Head of caudate nucleus (tissue), 42 donors: ENCODE measurements around the gene PSG7.
"Not testable (repeated sequence)": the region's sequence is repeated elsewhere in the genome, so short reads cannot be mapped to it uniquely, and the experiment has no call there.

Experiments
- DNase-seq, 42 donors: peaks; one replicate each; pipeline versions ENCODE4 v3.0.0 to v3.0.0-alpha.2; 2020 to 2021; ENCODE audit warnings: mixed read lengths in 7 of 42
- intact Hi-C: fragments of 100-400 bp; cut with DNase I; formaldehyde crosslinking; loops from one replicate; pipeline ENCODE4 v1.15.0; 2022

PSG7 gene

DNA sequence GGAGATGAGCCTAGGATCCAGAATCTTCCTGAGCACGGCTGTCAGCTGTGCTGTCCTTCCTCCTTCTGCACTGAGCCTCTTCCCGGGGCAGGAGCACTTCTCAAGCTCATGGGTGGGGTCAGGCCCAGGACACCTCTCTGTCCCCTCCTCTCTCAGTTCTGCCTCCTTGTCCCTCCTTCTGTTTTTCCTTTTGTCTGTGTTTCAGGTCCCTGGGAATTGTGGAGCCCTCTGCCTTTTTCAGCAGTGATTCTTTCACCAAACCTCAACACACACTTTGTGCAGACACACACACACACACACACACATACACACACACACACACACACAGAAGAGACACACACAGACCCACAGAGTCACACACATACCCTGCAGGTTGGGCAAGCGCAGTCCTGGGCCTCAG, at the start of gene PSG7:
TSS of gene PSG7 (minus strand) at position 101 of the 400 bp plus-strand sequence. CDS start 131 bp downstream, outside the sequence.
- DNase-seq, intact Hi-C loops: not testable (repeated sequence)

DNA sequence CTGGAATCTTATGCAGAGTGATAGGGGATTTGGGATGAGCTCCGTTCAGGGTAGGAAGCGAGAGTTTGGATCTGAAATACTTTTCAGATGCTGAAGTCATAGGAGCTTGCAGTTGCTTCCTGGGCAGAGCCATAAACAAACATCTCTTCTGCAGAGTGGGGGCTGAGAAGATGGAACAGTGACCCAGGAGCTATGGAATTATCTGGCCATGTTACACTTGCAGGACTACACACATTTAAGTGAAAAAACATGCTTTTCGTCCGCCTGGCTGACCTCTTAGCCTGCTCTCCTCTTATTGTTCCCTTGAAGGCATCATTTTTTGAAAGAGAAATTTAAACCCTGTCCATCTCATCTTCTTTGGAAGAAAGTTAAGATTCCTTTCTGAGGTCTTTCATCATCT, 48.6 kb upstream of the PSG7 start:
- DNase-seq: no peak
- intact Hi-C loops: no loop called here

DNA sequence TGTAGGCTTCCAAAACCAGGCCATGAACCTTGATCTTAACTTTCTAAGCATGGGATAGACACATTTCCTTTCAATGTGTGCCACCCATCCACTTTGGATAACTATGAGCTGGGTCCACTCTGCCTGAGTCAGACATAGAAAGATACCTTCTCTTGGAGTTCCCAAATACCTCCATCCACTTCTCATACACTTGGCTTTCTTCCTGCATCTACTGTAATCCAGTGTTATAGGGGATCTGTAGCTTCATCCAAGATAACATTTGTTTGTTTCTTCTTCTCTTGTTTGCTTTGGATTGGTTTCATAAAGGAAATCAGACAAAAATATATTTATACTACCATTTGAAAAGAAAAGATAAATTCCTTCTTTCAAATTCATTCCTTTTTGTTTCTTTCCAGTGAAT, 45.1 kb upstream of the PSG7 start:
- intact Hi-C loops, DNase-seq: not testable (repeated sequence)

DNA sequence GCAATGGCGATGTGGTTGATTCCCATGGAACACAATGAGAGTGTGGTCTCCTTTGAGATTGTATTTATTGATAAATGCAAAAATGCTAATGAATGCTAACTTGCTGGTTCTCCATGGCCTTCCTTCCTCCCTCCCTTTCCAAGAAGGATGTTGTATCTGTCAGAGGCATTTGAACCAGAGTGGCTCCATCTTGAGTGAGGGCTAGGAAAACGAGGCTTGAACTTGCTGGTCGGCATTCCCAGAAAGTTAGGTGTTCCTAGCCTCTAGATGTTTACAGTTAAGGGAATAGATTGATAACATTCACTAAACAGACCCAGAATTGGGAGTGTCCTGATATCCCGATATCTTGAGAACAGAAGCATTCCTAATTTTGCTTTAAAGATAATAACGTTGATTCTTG, 34.4 kb upstream of the PSG7 start:
- DNase-seq, intact Hi-C loops: not testable (repeated sequence)

DNA sequence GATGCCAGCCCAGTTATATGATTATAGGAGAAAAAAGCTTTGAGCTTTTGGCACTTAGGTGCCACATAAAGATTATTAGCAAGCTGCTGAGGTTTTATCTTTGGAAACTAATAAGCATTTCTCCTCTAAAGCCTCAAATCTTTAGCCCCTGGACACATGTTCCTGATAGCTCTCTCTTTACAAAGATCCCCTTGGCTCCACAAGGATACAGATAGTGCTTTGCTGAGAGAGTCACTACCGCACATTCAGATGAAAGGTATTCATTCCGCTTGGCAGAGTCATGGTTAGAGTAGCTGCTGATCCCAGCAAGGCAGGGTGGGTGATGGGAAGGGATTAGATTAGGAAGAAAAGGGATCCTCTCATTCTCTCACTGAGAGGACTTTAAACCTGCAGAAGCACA, 28.2 kb upstream of the PSG7 start:
- no peak for DNase-seq

DNA sequence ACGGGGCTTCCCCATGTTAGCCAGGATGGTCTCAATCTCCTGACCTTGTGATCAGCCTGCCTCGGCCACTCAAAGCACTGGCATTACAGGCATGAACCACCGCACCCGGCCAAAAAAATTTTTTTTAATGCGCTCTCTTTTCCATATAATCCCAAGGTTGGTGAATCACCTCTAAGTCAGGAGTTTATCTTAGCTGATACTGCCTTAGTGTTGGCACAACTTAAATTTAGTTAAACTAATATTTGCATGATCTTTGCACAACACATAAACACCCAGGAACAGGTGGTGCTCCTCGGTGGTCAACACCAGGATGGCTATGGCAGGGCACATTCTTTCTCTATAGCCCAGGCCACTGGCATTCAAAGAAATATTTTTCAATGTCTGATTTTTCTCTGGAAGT, 24.1 kb upstream of the PSG7 start:
- DNase-seq: no peak
- intact Hi-C loops: no loop called here

More for the DNA sequence above, 28.2 kb upstream of the PSG7 start:
- intact Hi-C loops: no loop called here

DNA sequence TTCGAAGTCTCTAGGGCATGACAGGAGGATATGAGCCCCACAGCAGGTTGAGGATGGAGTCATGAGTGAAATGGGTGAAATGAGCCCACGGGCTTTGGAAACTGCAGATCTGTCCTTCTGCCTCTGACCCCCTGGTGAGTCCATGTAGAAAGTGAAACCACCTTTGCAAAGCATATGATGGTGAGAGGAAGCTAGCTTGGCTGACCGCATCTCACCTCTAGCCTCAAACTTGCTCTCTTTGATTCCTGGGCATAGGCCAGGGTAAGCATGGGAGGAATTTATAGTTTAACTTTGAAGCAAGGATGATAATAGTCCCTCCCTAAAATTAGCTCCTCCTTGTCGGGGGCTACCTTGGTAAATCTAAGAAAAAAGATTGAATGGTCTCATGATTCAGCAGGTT, 15.1 kb upstream of the PSG7 start:
- intact Hi-C loops, DNase-seq: not testable (repeated sequence)

DNA sequence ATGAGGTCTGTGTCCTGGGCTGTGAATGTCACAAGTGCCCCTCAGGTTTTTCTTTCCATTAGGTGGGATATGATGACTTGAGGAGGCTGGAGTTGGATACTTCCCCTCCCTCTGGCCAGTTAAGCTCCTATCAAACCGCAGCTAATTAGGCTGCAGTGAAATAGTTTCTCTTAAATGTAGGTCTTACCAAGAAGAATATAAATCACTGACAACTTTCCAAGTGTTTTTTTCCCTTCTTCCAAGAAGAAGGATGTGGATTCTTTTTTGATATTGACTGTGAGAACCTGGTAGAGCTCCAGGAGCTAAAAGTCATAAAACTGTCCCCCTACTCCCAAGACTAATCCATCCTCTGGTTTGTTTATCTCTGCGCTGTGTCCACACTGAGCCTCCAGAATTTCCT, 14.5 kb upstream of the PSG7 start:
- intact Hi-C loops, DNase-seq: not testable (repeated sequence)

DNA sequence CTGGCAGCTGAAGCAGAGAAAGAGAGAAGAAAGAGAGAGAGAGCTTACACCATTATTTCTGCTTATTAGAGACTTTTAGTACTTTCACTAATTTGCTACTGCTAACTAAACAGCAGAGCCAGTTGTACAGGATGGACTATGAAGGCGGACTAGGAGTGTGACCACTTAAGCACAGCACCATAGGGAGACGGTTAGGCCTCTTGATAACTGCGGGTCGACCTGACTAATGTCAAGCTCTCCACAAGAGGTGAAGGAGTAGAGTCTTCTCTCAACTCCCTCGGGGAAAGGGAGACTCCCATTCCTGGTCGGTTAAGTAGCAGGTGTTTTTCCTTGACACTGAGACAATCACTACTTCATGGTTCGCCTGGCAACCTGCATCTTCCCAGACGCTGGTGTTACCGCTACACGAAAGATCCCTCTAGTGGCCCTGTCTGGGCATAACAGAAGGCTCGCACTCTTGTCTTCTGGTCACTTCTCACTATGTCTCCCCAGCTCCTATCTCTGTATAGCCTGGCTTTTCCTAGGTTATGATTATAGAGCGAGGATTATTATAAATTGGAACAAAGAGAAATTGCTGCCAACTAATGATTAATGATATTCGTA, 5.3 kb upstream of the PSG7 start:
- intact Hi-C loops: no loop called here
- no peak for DNase-seq

DNA sequence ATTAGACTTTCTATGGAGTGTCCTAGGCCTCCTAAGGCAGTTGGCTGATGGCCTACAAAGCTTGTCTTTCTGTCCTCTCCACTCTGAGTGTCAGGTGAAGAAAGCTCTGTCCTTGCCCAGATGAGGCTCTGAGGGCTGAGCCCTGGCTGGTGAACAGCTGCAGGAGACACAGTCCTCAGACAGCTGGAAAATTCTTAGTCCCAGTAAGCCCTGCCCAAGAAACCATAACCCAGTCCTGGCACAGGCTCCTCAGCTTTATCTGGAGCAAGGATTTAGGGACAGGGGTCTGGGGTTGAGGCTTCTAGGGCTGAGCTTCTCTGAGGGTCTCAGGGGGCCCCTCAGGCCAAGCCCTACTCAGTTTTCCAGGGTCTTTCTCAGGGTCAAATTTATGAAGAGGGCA, 2.3 kb downstream of the PSG7 start:
- intact Hi-C loops, DNase-seq: not testable (repeated sequence)

DNA sequence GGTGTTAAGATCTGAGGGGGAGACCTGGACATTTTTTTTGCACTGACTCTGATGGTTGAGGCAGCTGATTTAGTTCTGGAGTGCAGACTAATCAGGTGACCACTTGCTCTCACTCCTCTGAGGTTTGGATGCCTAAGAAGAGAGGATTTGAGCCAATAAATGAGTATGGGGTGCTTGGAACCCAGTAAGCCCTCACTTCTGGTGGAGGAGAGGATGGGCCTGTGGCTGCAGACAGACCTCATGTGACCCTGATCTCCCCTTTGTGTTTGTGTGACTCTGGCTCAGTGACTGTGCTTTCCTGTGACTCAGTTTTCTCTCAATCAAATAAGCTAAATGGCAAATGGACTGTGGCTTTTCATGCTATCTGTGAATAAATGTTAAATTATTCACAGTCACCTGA, 2.8 kb downstream of the PSG7 start:
- DNase-seq, intact Hi-C loops: not testable (repeated sequence)

DNA sequence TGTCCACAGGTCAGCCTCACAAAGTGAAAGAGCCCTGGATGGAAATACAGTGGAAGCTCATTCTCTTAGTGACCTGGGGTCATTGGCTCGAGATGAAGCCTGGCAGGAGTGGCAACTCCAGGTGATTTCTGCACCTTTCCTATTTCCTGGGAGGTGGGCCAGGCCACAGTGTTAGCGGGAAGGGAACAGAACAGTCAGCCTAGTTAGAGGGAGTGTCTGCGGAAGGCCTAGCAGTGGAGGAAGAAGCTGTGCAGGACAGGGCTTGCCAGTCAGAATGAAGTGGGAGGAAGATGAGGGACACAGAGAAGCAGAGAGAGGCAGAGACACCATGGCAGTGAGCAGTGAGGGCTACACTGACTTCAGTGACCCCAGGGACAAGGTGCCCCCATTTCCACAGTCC, 3.6 kb downstream of the PSG7 start:
- DNase-seq, intact Hi-C loops: not testable (repeated sequence)

DNA sequence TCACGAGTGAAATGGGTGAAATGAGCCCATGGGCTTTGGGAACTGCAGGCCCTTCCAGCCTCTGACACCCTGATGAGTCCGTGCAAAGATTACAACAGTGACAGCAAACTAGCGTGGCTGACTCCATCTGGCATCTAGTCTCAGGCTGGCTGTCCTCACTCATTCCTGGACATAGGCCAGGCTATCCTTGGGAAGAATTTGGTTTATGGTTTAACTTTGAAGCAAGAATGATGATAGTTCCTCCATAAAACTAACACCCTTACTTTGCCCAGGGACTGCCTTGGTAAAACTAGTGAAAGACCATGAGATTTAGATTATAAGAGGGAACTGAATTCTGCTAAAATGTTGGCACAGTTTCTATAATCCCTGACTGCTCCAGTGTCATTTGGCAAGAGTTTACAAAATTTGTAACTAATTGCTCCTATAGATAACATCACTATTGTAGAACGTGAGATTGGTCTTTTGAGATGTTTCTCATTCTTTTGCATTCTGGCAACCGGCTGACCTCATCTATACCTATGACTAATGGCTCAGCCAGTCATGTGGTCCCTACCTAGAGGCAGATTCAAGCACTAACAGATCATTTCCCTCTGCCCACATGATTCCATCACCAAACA, 4.4 kb downstream of the PSG7 start:
- DNase-seq, intact Hi-C loops: not testable (repeated sequence)

DNA sequence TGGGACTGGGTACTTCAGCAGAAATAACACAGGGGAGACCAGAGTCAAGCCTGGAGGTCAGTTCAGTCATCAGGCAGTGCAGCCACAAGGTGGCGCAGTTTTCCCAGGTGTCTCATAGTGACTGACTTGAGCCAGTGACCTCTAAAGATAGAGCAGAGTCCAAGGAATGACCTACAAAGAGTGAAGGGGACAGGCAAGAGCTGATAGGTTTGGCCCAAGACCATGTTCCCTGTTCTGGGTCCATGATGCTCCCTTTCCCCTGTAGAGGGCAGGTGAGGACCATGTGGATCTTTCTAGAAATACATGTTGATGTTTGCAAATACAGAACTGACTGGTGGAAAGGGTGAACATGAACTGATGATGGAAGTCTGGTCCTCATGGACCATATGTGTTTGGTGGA, 6.8 kb downstream of the PSG7 start:
- intact Hi-C loops: not testable (repeated sequence)
- DNase-seq: peak in 10 of 42 donors; percentile 11 to 65 (median 21)

DNA sequence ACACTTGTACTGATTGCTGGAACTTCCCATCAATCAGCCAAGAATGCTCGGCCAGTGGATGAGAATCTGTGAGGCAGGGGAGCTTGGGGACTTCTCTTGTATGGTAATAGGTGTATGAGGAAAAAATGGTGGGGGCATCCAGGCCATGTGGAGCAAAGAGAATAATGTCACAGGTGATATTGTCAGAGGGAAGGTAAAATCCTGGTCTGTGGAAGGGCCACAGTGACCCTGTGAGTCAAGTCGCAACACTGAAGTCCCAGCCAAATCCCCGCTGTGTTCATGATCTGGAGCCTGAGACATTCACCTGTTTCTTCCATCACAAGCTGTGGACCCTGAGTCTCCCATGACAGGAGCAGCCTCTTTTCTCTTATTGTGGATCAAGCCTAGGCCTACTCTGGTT, 8.1 kb downstream of the PSG7 start:
- no peak for DNase-seq
- intact Hi-C loops: no loop called here

DNA sequence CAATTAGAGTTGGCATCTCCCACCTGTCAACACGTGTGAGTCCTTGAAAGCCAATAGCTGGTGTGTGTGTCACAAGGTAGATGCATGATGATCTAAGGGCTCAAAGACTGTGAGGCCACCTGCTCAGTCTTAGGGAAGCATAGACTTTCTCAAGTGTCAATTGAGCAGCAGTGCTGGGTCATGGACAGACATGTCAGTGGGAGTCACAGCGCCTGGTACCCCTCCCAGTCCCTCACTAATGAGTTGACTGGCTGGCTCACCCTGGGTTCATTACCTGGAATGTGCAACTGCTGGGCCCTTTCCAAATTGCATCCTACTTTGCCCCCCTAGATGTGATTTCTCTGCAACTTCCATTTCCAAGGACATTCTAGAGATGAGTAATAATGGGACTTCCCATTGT, 10.2 kb downstream of the PSG7 start:
- DNase-seq: no peak
- intact Hi-C loops: no loop called here

DNA sequence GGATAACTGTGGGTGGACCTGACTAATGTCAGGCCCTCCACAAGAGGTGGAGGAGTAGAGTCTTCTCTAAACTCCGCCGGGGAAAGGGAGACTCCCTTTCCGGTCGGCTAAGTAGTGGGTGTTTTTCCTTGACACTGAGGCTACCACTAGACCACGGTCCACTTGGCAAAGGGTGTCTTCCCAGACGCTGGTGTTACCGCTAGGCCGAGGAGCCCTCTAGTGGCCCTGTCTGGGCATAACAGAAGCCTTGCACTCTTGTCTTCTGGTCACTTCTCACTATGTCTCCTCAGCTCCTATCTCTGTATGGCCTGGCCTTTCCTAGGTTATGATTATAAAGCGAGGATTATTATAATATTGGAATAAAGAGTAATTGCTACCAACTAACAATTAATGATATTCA, 13.9 kb downstream of the PSG7 start:
- intact Hi-C loops: not testable (repeated sequence)
- peak in 38 of 42 donors; percentile 7 to 77 (median 40) for DNase-seq

DNA sequence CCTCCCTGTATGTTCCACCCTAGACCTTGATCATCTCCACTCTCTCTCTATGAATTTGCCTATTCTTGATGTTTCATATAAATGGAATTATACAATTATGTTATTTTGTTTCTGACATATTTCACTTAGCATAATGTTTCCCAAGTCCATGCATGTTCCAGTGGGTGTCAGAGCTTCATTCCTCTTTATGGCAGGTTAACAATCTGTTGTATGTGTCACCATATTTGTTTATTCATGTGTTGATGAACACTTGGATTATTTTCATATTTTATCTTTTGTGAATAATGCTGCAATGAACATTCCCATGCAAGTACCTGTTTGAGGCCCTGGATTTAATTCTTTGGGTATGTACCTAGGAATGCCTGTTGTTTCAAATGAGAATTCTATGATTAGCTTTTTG, 16.0 kb downstream of the PSG7 start:
- DNase-seq, intact Hi-C loops: not testable (repeated sequence)

DNA sequence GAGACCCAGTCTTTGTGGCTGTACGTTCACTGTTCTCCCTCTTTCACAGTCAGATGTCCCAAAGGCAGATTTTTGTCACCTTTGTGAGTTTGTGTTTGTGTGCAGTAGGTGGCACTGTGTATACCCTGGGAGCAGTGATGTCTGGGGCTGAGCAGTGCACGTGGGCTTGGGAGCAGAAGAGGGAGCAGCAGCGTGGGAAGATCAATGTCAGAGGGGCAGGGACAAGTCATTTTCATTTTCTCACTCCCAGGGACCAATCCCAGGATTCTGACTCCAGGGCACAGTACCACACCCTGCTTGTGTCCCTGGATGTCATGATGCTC, 17.3 kb downstream of the PSG7 start:
- DNase-seq: no peak
- intact Hi-C loops: no loop called here

DNA sequence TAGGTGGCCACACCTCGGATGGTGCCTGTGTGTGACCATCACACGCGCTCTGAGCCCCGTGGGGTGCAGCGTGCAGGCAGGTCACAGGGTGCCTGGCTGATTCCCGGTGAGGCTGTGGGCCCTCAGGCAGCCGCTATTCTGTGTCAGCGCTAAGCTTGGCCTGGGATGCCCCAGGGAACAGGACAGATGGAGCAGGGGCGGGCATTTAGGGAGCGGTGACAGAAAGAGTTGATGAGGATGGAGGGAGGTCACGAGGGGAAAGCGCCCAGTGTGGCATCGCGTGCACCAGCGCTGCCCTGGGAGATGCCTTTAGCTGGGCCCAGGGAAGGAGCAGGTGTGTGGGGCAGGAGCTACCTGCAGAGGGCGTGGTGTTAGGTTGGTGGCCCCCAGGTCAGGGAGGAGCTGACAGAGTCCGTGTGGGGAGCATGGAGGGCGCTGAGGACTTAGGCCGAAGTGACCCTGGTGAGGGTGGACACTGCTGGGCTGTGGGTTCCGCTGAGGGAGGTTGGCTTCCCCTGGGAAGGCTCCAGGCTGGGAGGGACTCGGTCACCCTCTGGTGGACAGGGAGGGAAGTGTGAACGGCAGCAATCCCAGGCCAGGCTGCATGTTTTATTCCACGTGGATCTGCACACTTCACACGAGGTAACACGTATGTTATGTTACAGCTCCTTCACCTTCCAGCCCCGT, 17.8 kb downstream of the PSG7 start:
- DNase-seq, intact Hi-C loops: not testable (repeated sequence)
